ENCODE measurements around the gene HIF1AN. TPM values are rescaled to one million over a fixed set of nuclear protein-coding genes. Genes with fewer than 3 reads are reported as not detected.

The HIF1AN gene
- total RNA-seq, 1 experiment from 2014 or later: 83.1 TPM

DNA sequence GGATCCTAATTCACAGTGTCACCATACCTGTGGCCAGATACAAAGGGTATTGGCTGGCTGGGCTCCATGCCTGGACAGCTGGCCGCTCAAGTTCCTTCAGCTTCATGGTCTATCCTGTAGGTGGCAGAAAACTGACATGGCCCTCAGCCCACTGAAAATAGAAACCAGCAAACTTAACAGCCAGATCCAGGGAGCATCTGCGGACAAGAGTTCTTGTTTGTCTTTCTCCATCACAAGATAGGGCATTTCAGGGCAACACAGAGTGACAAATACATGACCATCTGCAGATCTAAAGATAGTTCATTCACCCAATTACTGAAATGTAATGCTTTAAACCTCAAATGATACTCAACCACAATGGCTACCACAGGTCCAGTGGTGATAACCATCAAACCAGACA lies 18.9 kb upstream of the HIF1AN start:
- CTCF ChIA-PET: interaction anchor here (0.7 kb wide), 1 partner anchor 164 kb away, joined by 4 read pairs; no protein-coding TSS in a partner anchor
- no peaks in the 10 kb centered on the region for H3K4me1 ChIP-seq (ENCODE audit: control insufficient read depth, insufficient read depth, low read length)

DNA sequence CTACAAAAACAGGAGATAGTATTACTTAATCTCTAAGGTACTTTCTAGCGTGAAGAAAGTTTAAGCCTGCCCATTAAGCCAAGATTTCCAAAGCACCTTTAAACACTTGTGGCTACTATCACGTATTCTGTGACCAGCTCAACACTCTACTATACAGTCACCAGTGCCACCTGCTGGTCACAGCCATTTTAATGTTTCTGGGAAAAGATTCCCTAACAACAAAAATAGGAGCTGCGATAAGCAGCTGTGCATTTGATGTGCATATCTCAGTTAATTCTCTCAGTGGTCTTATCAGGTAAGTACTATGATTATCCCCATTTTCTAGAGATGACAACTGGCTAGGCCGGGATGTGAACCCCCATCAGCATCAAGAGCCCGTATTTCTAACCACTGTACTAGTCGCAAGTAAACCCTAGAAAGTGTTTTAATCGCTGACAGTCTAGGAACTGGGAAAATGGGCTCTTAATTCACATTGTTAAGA lies 16.9 kb upstream of the HIF1AN start:
- intact Hi-C loops (cut with micrococcal nuclease; ENCODE audit: unreplicated experiment) (no loop called here), in situ Hi-C loops (cut with HindIII; ENCODE audit: low pct_unique_long_range_greater_than_20kb, low sequenced_read_pairs) (no loop called here)
- no peak for TF ChIP-seq SIN3A (IDR thresholded peaks at IDR 0.05; ENCODE audit: borderline replicate concordance, insufficient read depth, low read depth, low read length)
- TF ChIP-seq, protein P1, sequence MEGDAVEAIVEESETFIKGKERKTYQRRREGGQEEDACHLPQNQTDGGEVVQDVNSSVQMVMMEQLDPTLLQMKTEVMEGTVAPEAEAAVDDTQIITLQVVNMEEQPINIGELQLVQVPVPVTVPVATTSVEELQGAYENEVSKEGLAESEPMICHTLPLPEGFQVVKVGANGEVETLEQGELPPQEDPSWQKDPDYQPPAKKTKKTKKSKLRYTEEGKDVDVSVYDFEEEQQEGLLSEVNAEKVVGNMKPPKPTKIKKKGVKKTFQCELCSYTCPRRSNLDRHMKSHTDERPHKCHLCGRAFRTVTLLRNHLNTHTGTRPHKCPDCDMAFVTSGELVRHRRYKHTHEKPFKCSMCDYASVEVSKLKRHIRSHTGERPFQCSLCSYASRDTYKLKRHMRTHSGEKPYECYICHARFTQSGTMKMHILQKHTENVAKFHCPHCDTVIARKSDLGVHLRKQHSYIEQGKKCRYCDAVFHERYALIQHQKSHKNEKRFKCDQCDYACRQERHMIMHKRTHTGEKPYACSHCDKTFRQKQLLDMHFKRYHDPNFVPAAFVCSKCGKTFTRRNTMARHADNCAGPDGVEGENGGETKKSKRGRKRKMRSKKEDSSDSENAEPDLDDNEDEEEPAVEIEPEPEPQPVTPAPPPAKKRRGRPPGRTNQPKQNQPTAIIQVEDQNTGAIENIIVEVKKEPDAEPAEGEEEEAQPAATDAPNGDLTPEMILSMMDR (IDR thresholded peaks at IDR 0.05): peak; percentile 90
- POLR2A ChIA-PET: no interaction called here
- H3K27me3 ChIP-seq (ENCODE audit: control insufficient read depth, insufficient read depth, low read length): no peaks in the 10 kb centered on the region
- H3K36me3 ChIP-seq (ENCODE audit: control insufficient read depth, insufficient read depth, low read length): no peaks in the 10 kb centered on the region
- no peak overlapping the region for H3K4me3 ChIP-seq (ENCODE audit: low read depth in 2 of 2, low read length in 2 of 2)
- ATAC-seq: peak; percentile 81
- no peaks in the 10 kb centered on the region for H3K4me1 ChIP-seq (ENCODE audit: control insufficient read depth, insufficient read depth, low read length)
- H3K9me3 ChIP-seq (ENCODE audit: control insufficient read depth, insufficient read depth, low read depth, low read length): no peaks in the 10 kb centered on the region
- CTCF ChIA-PET: interaction anchor here (0.5 to 1.6 kb wide), 27 partner anchors 8 to 360 kb away, joined by 3 to 21 read pairs (median 4); no protein-coding TSS in a partner anchor
- no TSS peak for BruUV-seq (replicated peaks)
- no peak overlapping the region for H3K27ac ChIP-seq (ENCODE audit: low read length)
- peak; percentile 48 for DNase-seq (ENCODE audit: low read depth, low spot score)

More for the DNA sequence above, 18.9 kb upstream of the HIF1AN start:
- no peak overlapping the region for H3K27ac ChIP-seq (ENCODE audit: low read length)
- DNase-seq (ENCODE audit: low read depth, low spot score) (no peak), ATAC-seq (0 out of 2 replicates have a peak, but pooled peaks have one; percentile 39)
- H3K9me3 ChIP-seq (ENCODE audit: control insufficient read depth, insufficient read depth, low read depth, low read length): no peaks in the 10 kb centered on the region
- in situ Hi-C loops (cut with HindIII; ENCODE audit: low pct_unique_long_range_greater_than_20kb, low sequenced_read_pairs): no loop called here
- H3K27me3 ChIP-seq (ENCODE audit: control insufficient read depth, insufficient read depth, low read length): no peaks in the 10 kb centered on the region
- no peaks in the 10 kb centered on the region for H3K36me3 ChIP-seq (ENCODE audit: control insufficient read depth, insufficient read depth, low read length)
- intact Hi-C loops (cut with micrococcal nuclease; ENCODE audit: unreplicated experiment): no loop called here
- H3K4me3 ChIP-seq (ENCODE audit: low read depth in 2 of 2, low read length in 2 of 2): no peak overlapping the region
- BruUV-seq (replicated peaks): TSS peak; percentile 48
- POLR2A ChIA-PET: no interaction called here
- TF ChIP-seq, protein P1 (IDR thresholded peaks at IDR 0.05): peak; percentile 38
- TF ChIP-seq SIN3A (IDR thresholded peaks at IDR 0.05; ENCODE audit: borderline replicate concordance, insufficient read depth, low read depth, low read length): no peak

GRCh38 chr10:100519311-100520051 lies 16.3 kb upstream of the HIF1AN start, which contains the start of gene SEC31B:
Gene SEC31B (minus strand): TSS chr10:100519861. CDS start chr10:100516952, 2,909 bp downstream.
- intact Hi-C loops (cut with micrococcal nuclease; ENCODE audit: unreplicated experiment): no loop called here
- BruUV-seq (replicated peaks): no TSS peak
- H3K4me3 ChIP-seq (ENCODE audit: low read depth in 2 of 2, low read length in 2 of 2): no peak within 1 kb of the TSS
- no peak within 1 kb of the TSS for H3K27ac ChIP-seq (ENCODE audit: low read length)
- TF ChIP-seq REST (IDR thresholded peaks at IDR 0.05; ENCODE audit: insufficient read depth in 1 of 2, low read depth in 2 of 2, low read length in 1 of 2) (no peak), SIN3A (IDR thresholded peaks at IDR 0.05; ENCODE audit: borderline replicate concordance, insufficient read depth, low read depth, low read length) (no peak), POLR2AphosphoS5 (IDR thresholded peaks at IDR 0.05; ENCODE audit: low read depth, low read length) (no peak), TCF7L2 (IDR thresholded peaks at IDR 0.05; ENCODE audit: low read depth, low read length) (no peak)
- TF ChIP-seq, protein P1 (IDR thresholded peaks at IDR 0.05): no peak
- ChIA-PET CTCF (interaction anchor here (0.6 to 1.6 kb wide), 22 partner anchors 8 to 359 kb away, joined by 3 to 21 read pairs (median 4); no protein-coding TSS in a partner anchor), POLR2A (no interaction called here)
- H3K36me3 ChIP-seq (ENCODE audit: control insufficient read depth, insufficient read depth, low read length): no peaks in the 10 kb centered on the region
- no peak for DNase-seq (ENCODE audit: low read depth, low spot score)
- in situ Hi-C loops (cut with HindIII; ENCODE audit: low pct_unique_long_range_greater_than_20kb, low sequenced_read_pairs): no loop called here
- H3K4me1 ChIP-seq (ENCODE audit: control insufficient read depth, insufficient read depth, low read length): no peaks in the 10 kb centered on the region
- H3K9me3 ChIP-seq (ENCODE audit: control insufficient read depth, insufficient read depth, low read depth, low read length): no peaks in the 10 kb centered on the region
- H3K27me3 ChIP-seq (ENCODE audit: control insufficient read depth, insufficient read depth, low read length): no peaks in the 10 kb centered on the region
- peak; percentile 42 for ATAC-seq

Data from Panc1 (cell line).